Measurements from ENCODE around the gene C1orf159.
A peak's percentile ranks its signal among the peaks of the same experiment; 100 is the strongest.

The C1orf159 gene

DNA sequence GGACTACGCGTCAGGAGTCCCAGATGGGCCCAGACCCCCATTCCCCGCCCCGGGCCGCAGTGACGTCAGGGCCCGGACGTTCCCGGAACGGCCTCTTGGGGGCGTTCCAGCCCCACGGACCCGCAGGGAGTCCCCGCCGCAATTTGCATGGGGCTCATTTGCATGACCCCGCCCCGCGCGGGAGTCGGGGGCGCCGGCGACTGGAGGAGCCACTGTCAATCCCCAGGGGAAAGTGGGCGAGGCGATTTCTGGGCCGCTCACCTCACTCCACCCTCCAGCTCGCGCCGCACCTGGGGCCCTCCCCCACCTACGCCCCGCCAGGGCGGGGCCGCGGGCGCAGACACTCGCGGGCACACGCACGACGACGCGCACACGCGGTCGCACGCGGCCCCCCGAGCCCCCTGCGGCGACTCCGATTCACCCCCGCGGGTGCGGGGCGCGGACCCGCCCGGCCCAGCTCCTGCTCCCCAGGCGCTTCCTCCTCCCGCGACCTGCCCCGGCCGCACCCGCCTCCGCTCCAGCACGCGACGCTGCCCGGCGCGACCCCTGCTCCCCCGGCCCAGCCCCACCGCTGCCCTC is 82.8 kb downstream of the C1orf159 start:
- DNase-seq: peak; percentile 86

- no peak for DNase-seq
Observed at GRCh38 chr1:1032424-1032823, 83.5 kb downstream of the C1orf159 start.
